PC-9 (cell line): ENCODE data around the gene FAR1. TPM values are rescaled to one million over a fixed set of nuclear protein-coding genes. Genes with fewer than 3 reads are reported as not detected.
A peak's percentile ranks its signal among the peaks of the same experiment; 100 is the strongest.

ENCODE experiments used
- BruUV-seq: library from RNA; stranded (reverse); fragments of 400-500 nt; replicated peaks from 2 replicates; lab custom pipeline; 2021; lab: Mats Ljungman, UMichigan
- CTCF ChIA-PET: fragments of 300-600 bp; sonication (Branson Sonifier 250); formaldehyde crosslinking; loops from one replicate; lab custom pipeline; 2022; ENCODE audit warnings: antibody characterized with exemption; lab: Charles Lee
- POLR2A ChIA-PET: fragments of 300-600 bp; sonication (Branson Sonifier 250); formaldehyde crosslinking; loops from one replicate; lab custom pipeline; 2022; ENCODE audit warnings: antibody characterized with exemption; ENCODE audit not compliant: unreplicated experiment; lab: Charles Lee
- DNase-seq, 2 experiments: peaks; one replicate each; pipeline versions ENCODE4 v3.0.0 to v3.0.0-alpha.2; 2015 to 2022; ENCODE audit warnings: mixed read lengths in 1 of 2
- H2AFZ ChIP-seq: fragments of 200-600 bp; sonication (generic); 2 replicates; pipeline ENCODE4 v1.8.1; 2017; ENCODE audit warnings: antibody characterized with exemption
- H3F3A ChIP-seq: fragments of 200-600 bp; sonication (generic); 2 replicates; pipeline ENCODE4 v1.8.1; 2017; ENCODE audit warnings: antibody characterized with exemption, mild to moderate bottlenecking, low read depth; ENCODE audit not compliant: insufficient read depth
- H3K27ac ChIP-seq: fragments of 200-600 bp; sonication (generic); 2 replicates; pipeline ENCODE4 v1.6.1; 2016; ENCODE audit warnings: mixed run types
- H3K27me3 ChIP-seq: fragments of 200-600 bp; sonication (generic); 2 replicates; pipeline ENCODE4 v1.6.1; 2016; ENCODE audit warnings: low read depth, mixed run types; ENCODE audit not compliant: insufficient read depth
- H3K36me3 ChIP-seq: fragments of 200-600 bp; sonication (generic); 2 replicates; pipeline ENCODE4 v1.6.1; 2016; ENCODE audit warnings: low read depth, mixed run types
- H3K4me1 ChIP-seq: fragments of 200-600 bp; sonication (generic); replicated peaks from 2 replicates; pipeline ENCODE4 v1.6.1; 2016; ENCODE audit warnings: mixed run types; ENCODE audit not compliant: insufficient read depth
- H3K4me2 ChIP-seq: fragments of 200-600 bp; sonication (generic); 2 replicates; pipeline ENCODE4 v1.6.1; 2017; ENCODE audit warnings: mixed run types
- H3K4me3 ChIP-seq: fragments of 200-600 bp; sonication (generic); 2 replicates; pipeline ENCODE4 v1.6.1; 2016; ENCODE audit warnings: mixed run types
- H3K79me2 ChIP-seq: fragments of 200-600 bp; sonication (generic); 2 replicates; pipeline ENCODE4 v1.6.1; 2017; ENCODE audit warnings: low read depth, mixed run types
- H3K9me2 ChIP-seq: fragments of 200-600 bp; sonication (generic); 2 replicates; pipeline ENCODE4 v1.8.1; 2017; ENCODE audit warnings: mild to moderate bottlenecking; ENCODE audit not compliant: insufficient read depth
- H3K9me3 ChIP-seq: fragments of 200-600 bp; sonication (generic); 2 replicates; pipeline ENCODE4 v1.8.1; 2016; ENCODE audit warnings: low read depth; ENCODE audit not compliant: insufficient read depth
- H4K20me1 ChIP-seq: fragments of 200-600 bp; sonication (generic); 2 replicates; pipeline ENCODE4 v1.8.1; 2017; ENCODE audit not compliant: insufficient read depth
- EZH2 ChIP-seq: fragments of 200-600 bp; sonication (generic); IDR thresholded peaks from 2 replicates; pipeline ENCODE4 v1.8.0; 2017; ENCODE audit warnings: antibody characterized with exemption, low read depth
- intact Hi-C: fragments of 100-400 bp; cut with micrococcal nuclease; formaldehyde crosslinking; loops from one replicate; pipeline ENCODE4 v1.10.0; 2022; ENCODE audit not compliant: unreplicated experiment
- total RNA-seq: library from RNA; stranded (reverse); gene quantifications from 2 replicates; pipeline ENCODE4 v1.2.3, GENCODE V29; 2021
- TF ChIP-seq, protein P1 (sequence below): fragments of 200-600 bp; sonication (generic); conservative IDR thresholded peaks from 2 replicates; pipeline ENCODE4 v1.6.1; 2017; ENCODE audit warnings: mixed run types, antibody characterized with exemption, mild to moderate bottlenecking, moderate library complexity

FAR1 gene
- total RNA-seq, 1 experiment from 2014 or later: 34.4 TPM

DNA sequence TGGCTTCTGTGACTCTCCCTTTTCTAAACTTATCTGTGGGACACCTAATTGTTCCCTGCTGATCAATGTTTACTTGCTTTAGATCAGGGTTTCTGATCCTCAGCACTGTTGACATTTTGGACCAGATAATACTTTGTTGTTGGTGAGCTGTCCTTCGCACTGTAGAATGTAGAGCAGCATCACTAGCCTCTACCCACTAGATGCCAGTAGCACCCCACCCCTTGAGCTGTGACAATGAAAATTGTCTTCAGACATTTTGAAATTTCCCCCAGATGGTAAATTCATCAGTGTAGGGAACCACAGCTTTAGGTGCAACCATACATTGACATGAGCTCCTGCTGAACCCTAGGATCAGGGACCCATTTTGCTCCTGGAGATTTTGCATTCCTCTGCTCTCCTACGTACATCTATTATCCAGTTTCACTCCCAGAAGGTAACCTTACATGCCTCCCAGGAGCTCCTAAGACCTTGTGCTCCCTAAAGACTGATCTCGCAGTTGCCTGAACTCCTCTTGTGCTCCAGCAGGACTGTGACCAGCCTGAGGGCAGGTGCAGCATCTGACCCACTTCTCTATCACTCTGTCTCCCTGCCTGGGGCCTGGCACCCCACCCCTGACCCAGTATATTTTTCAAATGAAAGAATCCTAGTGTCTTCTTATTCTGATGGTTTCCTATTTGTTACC lies 107.8 kb downstream of the FAR1 start:
- intact Hi-C loops: loop anchor here (1.0 kb wide), 4 partner anchors 97 to 473 kb away; no protein-coding TSS in a partner anchor
- Histone ChIP-seq H4K20me1 (no peaks in the 10 kb centered on the region), H3F3A (no peaks in the 10 kb centered on the region), H3K4me1 (no peaks in the 10 kb centered on the region), H3K4me2 (no peak overlapping the region), H3K27me3 (no peaks in the 10 kb centered on the region), H3K27ac (no peak overlapping the region), H3K9me3 (no peaks in the 10 kb centered on the region), H3K4me3 (no peak overlapping the region), H3K79me2 (no peaks in the 10 kb centered on the region), H3K9me2 (no peaks in the 10 kb centered on the region), H2AFZ (no peak overlapping the region), H3K36me3 (no peaks in the 10 kb centered on the region)
- CTCF ChIA-PET: interaction anchor here (0.5 kb wide), 1 partner anchor 32 kb away, joined by 12 read pairs; no protein-coding TSS in a partner anchor
- no peak for TF ChIP-seq EZH2
- TF ChIP-seq, protein P1, sequence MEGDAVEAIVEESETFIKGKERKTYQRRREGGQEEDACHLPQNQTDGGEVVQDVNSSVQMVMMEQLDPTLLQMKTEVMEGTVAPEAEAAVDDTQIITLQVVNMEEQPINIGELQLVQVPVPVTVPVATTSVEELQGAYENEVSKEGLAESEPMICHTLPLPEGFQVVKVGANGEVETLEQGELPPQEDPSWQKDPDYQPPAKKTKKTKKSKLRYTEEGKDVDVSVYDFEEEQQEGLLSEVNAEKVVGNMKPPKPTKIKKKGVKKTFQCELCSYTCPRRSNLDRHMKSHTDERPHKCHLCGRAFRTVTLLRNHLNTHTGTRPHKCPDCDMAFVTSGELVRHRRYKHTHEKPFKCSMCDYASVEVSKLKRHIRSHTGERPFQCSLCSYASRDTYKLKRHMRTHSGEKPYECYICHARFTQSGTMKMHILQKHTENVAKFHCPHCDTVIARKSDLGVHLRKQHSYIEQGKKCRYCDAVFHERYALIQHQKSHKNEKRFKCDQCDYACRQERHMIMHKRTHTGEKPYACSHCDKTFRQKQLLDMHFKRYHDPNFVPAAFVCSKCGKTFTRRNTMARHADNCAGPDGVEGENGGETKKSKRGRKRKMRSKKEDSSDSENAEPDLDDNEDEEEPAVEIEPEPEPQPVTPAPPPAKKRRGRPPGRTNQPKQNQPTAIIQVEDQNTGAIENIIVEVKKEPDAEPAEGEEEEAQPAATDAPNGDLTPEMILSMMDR: peak; percentile 49
- DNase-seq: peak in 1 of 2 experiments; percentile 21
- no TSS peak for BruUV-seq
- POLR2A ChIA-PET: no interaction called here

DNA sequence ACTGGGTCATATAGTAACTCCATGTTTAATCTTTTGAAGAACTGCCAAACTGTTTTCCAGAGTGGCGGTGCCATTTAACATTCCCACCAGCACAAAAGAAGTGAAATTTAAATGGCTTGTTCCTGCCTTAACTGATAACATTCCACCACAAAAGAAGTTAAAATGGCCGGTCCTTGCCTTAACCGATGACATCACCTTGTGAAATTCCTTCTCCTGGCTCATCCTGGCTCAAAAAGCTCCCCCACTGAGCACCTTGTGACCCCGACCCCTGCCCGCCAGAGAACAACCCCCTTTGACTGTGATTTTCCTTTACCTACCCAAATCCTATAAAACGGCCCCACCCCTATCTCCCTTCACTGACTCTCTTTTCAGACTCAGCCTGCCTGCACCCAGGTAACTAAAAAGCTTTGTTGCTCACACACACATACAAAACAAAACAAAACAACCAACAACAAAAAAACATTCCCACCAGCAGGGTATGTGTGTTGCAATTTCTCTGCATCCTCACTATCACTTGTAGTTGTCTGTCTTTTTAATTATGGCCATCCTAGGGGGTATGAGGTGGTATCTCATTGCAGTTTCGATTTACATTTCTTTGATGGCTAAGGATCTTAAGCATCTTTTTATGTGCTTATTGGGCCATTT lies 109.0 kb downstream of the FAR1 start:
- no peak overlapping the region for H3K4me2 ChIP-seq
- H2AFZ ChIP-seq: no peak overlapping the region
- no peak for DNase-seq
- ChIA-PET POLR2A (no interaction called here), CTCF (no interaction called here)
- no peak for TF ChIP-seq EZH2
- TF ChIP-seq, protein P1: no peak
- H3K36me3 ChIP-seq: no peaks in the 10 kb centered on the region
- H3F3A ChIP-seq: no peaks in the 10 kb centered on the region
- no peaks in the 10 kb centered on the region for H3K9me3 ChIP-seq
- H3K9me2 ChIP-seq: no peaks in the 10 kb centered on the region
- H4K20me1 ChIP-seq: no peaks in the 10 kb centered on the region
- intact Hi-C loops: no loop called here
- H3K79me2 ChIP-seq: no peaks in the 10 kb centered on the region
- H3K4me1 ChIP-seq: no peaks in the 10 kb centered on the region
- H3K27ac ChIP-seq: no peak overlapping the region
- no peaks in the 10 kb centered on the region for H3K27me3 ChIP-seq
- BruUV-seq: no TSS peak
- no peak overlapping the region for H3K4me3 ChIP-seq

DNA sequence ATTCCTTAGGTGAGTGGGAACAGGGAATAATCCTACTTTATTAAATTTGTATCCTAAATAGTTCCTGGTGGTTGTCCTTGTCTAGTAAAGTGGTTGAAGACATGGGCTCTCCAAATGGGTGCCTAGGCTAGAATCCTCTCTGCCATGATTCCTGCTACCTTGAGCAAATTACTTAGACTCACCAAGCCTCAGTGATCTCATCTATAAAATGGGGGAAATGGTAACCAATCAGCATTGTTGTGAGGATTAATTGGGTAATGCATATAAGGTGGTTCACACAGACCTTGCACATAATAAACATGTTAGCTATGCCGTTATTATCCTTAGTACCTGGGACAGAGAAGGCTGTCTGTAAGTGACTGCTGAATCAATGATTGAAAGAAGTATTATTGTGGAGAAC lies 109.9 kb downstream of the FAR1 start:
- POLR2A ChIA-PET: no interaction called here
- no peak overlapping the region for H3K4me3 ChIP-seq
- H3K4me2 ChIP-seq: no peak overlapping the region
- no peaks in the 10 kb centered on the region for H3K9me3 ChIP-seq
- DNase-seq: no peak
- H3K79me2 ChIP-seq: no peaks in the 10 kb centered on the region
- BruUV-seq: no TSS peak
- no peaks in the 10 kb centered on the region for H3F3A ChIP-seq
- H3K36me3 ChIP-seq: no peaks in the 10 kb centered on the region
- no peaks in the 10 kb centered on the region for H3K27me3 ChIP-seq
- TF ChIP-seq, protein P1: no peak
- TF ChIP-seq EZH2: no peak
- no peak overlapping the region for H3K27ac ChIP-seq
- intact Hi-C loops: no loop called here
- no peaks in the 10 kb centered on the region for H4K20me1 ChIP-seq
- H2AFZ ChIP-seq: no peak overlapping the region
- CTCF ChIA-PET: no interaction called here
- no peaks in the 10 kb centered on the region for H3K4me1 ChIP-seq
- no peaks in the 10 kb centered on the region for H3K9me2 ChIP-seq
